Adrenal gland (tissue), 12 donors: ENCODE measurements around the gene SMARCD3. TPM values are rescaled to one million over a fixed set of nuclear protein-coding genes. Genes with fewer than 3 reads are reported as not detected.

Experiments used
- DNase-seq, 7 donors: peaks; one replicate each; pipeline ENCODE4 v3.0.0-alpha.2; 2019 to 2020
- H3K27ac ChIP-seq, 5 donors: fragments of 200-600 bp; sonication (generic) in 4 of 5; 1 replicate in 3 of 5; 2 replicates in 2 of 5; pipeline versions ENCODE4 v1.5.1 to v1.8.0; 2016 to 2020; ENCODE audit warnings: mild to moderate bottlenecking in 1 of 5
- H3K27me3 ChIP-seq: fragments of 200-600 bp; 2 replicates; pipeline ENCODE4 v1.8.0; 2021
- H3K36me3 ChIP-seq, 2 donors: fragments of 200-600 bp; replicated peaks in 1 of 2; 1 replicate in 1 of 2; 2 replicates in 1 of 2; pipeline versions ENCODE4 v1.5.1 to v1.8.0; 2018 to 2022
- H3K4me1 ChIP-seq, 2 donors: fragments of 200-600 bp; replicated peaks in 1 of 2; 1 replicate in 1 of 2; 2 replicates in 1 of 2; pipeline versions ENCODE4 v1.5.1 to v1.8.0; 2018 to 2021
- H3K4me3 ChIP-seq, 4 donors: fragments of 200-600 bp; sonication (generic) in 3 of 4; one replicate each; pipeline ENCODE4 v1.5.1; 2016 to 2018
- H3K9me3 ChIP-seq, 3 donors: fragments of 200-600 bp; sonication (generic) in 1 of 3; replicated peaks in 1 of 3; 1 replicate in 2 of 3; 2 replicates in 1 of 3; pipeline versions ENCODE4 v1.5.1 to v1.8.0; 2016 to 2021
- POLR2A ChIP-seq, 2 donors: fragments of 450-650 bp; IDR thresholded peaks; one replicate each; pipeline ENCODE4 v1.6.1; 2017; ENCODE audit warnings: antibody characterized with exemption in 2 of 2, mild to moderate bottlenecking in 2 of 2, moderate library complexity in 1 of 2
- WGBS, 4 donors: extraction: QIAGEN DNeasy Blood & Tissue Kit in 2 of 4; methylation state at CpG; one replicate each; pipeline versions ENCODE4 v1.1.5 to v1.1.7; 2013 to 2017; 5-methylcytosine and 5-hydroxymethylcytosine counted together
- intact Hi-C, 2 donors: fragments of 100-400 bp; cut with DNase I; formaldehyde crosslinking; loops; one replicate each; pipeline versions ENCODE4 v1.14.1 to v1.15.0; 2022 to 2023
- polyA plus RNA-seq, 3 donors: library from polyadenylated mRNA; stranded (reverse); fragments of 200-250 nt in 2 of 3; fragments of 350-450 nt in 1 of 3; fragmentation: Illumina TruSeq in 1 of 3; extraction: RNeasy Lipid Tissue Mini Kit (QIAGEN cat#74804) in 1 of 3; gene quantifications; one replicate each; pipeline ENCODE4 v1.2.3, GENCODE V29; 2013 to 2014
- total RNA-seq, 9 donors: library from RNA; depleted of rRNA in 4 of 9; stranded (reverse); fragments of >200 nt in 4 of 9; fragments of 120-200 nt in 1 of 9; fragmentation: NEBNext Ultra II Directional in 1 of 9; extraction: Animal tissue kit (Norgen Biotek cat#: 25700) in 1 of 9; gene quantifications; one replicate each; pipeline versions ENCODE4 v1.1.0 to v1.2.4, GENCODE V29; 2013 to 2023
- TF ChIP-seq, protein P1 (sequence below), 6 experiments: fragments of 450-650 bp in 4 of 6; fragments of 200-600 bp in 2 of 6; sonication (generic) in 1 of 6; IDR thresholded peaks; 1 replicate in 5 of 6; 2 replicates in 1 of 6; pipeline versions ENCODE4 v1.5.1 to v1.8.0; 2016 to 2021; ENCODE audit warnings: antibody characterized with exemption in 6 of 6, mild to moderate bottlenecking in 2 of 6, moderate library complexity in 1 of 6
- donor health status: healthy with polysubstance abuse.
- donor health status: Bipolar disorder and iron deficiency.
- donor health status: DM: yes; HTN: yes; CAD: no.
- donor health status: DM: no; HTN: no; CAD: no.
- donor health status: DM: no; HTN: no; CAD: no.
- donor health status: DM: yes; HTN: yes; CAD: no.

Gene SMARCD3
- total and polyA plus RNA-seq, 12 donors, result 46.4 to 194 (median 109) TPM

DNA sequence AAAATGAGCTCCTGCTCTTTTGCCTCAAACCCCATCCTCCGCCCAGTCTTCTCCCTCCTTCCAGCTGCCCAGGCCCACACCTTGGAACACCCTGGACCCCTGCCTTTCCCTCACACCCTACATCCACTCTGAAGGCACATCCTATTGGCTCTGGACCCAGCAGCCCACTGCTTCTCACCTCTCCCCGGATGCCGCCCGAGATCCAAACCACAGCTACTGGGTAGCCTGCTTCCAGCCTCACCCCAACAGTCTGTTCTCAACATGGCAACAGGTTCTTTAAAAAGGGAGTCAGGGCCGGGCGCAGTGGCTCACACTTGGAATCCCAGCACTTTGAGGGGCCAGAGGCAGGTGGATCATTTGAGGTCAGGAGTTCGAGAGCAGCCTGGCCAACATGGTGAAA lies 9.5 kb upstream of the SMARCD3 start:
- Histone ChIP-seq H3K27me3 (no peaks in the 10 kb centered on the region), H3K9me3 (no peaks in the 10 kb centered on the region), H3K4me1 (peaks cover 10 to 17% of the 10 kb centered on the region in 2 donors), H3K4me3 (no peak overlapping the region), H3K36me3 (no peaks in the 10 kb centered on the region), H3K27ac (no peak overlapping the region)
- WGBS, 4 donors, result 92 to 98% (median 94%) methylated on average over 5 to 7 of the region's 7 CpGs
- DNase-seq, result peak in 1 of 7 donors; percentile 16
- no peak for TF ChIP-seq POLR2A (IDR thresholded peaks at IDR 0.05)
- TF ChIP-seq, protein P1, sequence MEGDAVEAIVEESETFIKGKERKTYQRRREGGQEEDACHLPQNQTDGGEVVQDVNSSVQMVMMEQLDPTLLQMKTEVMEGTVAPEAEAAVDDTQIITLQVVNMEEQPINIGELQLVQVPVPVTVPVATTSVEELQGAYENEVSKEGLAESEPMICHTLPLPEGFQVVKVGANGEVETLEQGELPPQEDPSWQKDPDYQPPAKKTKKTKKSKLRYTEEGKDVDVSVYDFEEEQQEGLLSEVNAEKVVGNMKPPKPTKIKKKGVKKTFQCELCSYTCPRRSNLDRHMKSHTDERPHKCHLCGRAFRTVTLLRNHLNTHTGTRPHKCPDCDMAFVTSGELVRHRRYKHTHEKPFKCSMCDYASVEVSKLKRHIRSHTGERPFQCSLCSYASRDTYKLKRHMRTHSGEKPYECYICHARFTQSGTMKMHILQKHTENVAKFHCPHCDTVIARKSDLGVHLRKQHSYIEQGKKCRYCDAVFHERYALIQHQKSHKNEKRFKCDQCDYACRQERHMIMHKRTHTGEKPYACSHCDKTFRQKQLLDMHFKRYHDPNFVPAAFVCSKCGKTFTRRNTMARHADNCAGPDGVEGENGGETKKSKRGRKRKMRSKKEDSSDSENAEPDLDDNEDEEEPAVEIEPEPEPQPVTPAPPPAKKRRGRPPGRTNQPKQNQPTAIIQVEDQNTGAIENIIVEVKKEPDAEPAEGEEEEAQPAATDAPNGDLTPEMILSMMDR (IDR thresholded peaks at IDR 0.05), result no peak
- intact Hi-C loops, result no loop called here

DNA sequence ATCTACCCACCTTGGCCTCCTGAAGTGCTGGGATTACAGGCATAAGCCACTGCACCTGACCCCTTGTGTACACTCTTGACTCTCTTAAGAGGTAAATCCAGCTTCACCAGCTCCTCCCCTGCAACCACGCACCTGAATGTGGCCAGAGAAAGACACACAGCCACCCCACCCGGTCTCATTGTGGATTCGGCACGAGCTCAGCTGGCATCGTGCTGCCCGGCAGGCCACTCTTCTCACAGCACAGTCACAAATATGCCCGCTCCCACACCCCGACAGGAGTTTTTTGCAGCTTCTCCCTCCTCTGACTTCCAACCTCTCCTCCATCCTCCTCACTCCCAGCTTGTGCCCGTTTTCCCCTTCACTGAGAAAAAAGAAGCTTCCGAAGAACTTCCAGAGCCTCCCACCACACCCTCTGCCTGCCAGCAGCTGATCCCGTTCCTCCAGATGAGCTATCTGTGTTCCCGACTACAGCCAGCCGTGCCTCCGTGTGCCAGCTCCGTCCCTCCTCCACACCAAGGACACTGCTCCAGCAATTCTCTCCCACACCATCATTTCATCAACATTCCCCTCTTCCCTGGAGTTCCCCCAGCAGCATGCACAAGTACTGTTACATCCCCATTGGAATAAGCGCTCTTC lies 8.0 kb upstream of the SMARCD3 start:
- peak in 6 of 7 donors; percentile 61 to 75 (median 71) for DNase-seq
- 40 to 53% (median 46%) methylated on average over 16 of the region's 16 CpGs for WGBS, 4 donors
- H3K9me3 ChIP-seq, result no peaks in the 10 kb centered on the region
- TF ChIP-seq, protein P1 (IDR thresholded peaks at IDR 0.05), result no peak
- TF ChIP-seq POLR2A (IDR thresholded peaks at IDR 0.05), result no peak
- intact Hi-C loops, result no loop called here
- no peaks in the 10 kb centered on the region for H3K36me3 ChIP-seq
- peaks cover 15 to 17% of the 10 kb centered on the region in 2 donors for H3K4me1 ChIP-seq
- no peaks in the 10 kb centered on the region for H3K27me3 ChIP-seq
- peak overlapping the region in 2 of 5 donors; percentile 2 to 67 for H3K27ac ChIP-seq
- H3K4me3 ChIP-seq, result no peak overlapping the region

DNA sequence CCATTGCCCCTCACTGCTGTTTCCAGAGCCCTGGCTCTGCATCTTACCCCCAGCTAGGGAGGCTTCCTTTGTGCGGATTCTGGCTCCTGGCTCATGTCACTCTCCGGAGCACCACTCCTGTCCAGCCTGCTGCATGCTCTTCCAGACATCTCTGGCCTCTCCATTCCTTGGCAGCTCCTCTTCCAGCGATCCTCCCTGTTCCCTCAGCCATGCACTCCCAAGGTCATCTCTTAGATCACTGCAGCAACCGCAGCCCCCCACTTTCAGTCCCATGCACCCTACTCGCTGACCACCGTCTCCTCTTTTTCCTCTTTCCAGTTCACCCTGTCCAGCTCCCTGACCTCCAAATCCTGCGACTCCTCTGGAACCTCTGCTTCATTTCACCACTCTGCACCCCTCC lies 6.9 kb upstream of the SMARCD3 start:
- Histone ChIP-seq H3K27ac (no peak overlapping the region), H3K9me3 (no peaks in the 10 kb centered on the region), H3K27me3 (no peaks in the 10 kb centered on the region), H3K4me3 (no peak overlapping the region), H3K36me3 (no peaks in the 10 kb centered on the region), H3K4me1 (peaks cover 21 to 23% of the 10 kb centered on the region in 2 donors)
- intact Hi-C loops, result no loop called here
- TF ChIP-seq, protein P1 (IDR thresholded peaks at IDR 0.05), result no peak
- no peak for TF ChIP-seq POLR2A (IDR thresholded peaks at IDR 0.05)
- WGBS, 4 donors, result 64 to 70% (median 65%) methylated on average over 7 of the region's 7 CpGs
- DNase-seq, result peak in 1 of 7 donors; percentile 18

DNA sequence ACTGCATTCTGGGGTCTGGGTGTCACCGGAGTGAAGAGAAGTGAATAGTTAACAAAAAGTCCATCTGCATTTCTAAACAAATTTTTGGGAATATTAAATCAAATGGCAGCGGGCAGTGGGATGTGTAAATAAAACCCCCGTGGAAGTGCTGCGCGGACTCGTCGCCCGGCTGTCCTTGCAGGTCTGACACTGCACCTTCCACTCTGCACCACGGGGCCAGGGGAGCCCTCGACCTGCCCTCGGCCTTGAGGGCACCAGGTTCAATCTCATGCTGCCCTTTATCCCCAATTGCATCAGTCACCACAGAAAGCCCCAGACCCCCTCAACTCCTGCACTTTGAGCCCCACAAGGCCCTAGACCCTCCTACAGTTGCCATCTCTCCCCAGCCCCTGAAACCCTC lies 6.4 kb upstream of the SMARCD3 start:
- H3K4me1 ChIP-seq, result peaks cover 26 to 29% of the 10 kb centered on the region in 2 donors
- no peaks in the 10 kb centered on the region for H3K27me3 ChIP-seq
- H3K4me3 ChIP-seq, result no peak overlapping the region
- H3K36me3 ChIP-seq, result no peaks in the 10 kb centered on the region
- intact Hi-C loops, result no loop called here
- H3K9me3 ChIP-seq, result no peaks in the 10 kb centered on the region
- no peak overlapping the region for H3K27ac ChIP-seq
- TF ChIP-seq, protein P1 (IDR thresholded peaks at IDR 0.05), result no peak
- TF ChIP-seq POLR2A (IDR thresholded peaks at IDR 0.05), result no peak
- DNase-seq, result peak in 1 of 7 donors; percentile 16
- 72 to 87% (median 83%) methylated on average over 5 to 11 of the region's 11 CpGs for WGBS, 4 donors
